ENCODE results near the gene STH.
"Not testable (repeated sequence)": the region's sequence is repeated elsewhere in the genome, so short reads cannot be mapped to it uniquely, and the experiment has no call there.

Gene STH

DNA sequence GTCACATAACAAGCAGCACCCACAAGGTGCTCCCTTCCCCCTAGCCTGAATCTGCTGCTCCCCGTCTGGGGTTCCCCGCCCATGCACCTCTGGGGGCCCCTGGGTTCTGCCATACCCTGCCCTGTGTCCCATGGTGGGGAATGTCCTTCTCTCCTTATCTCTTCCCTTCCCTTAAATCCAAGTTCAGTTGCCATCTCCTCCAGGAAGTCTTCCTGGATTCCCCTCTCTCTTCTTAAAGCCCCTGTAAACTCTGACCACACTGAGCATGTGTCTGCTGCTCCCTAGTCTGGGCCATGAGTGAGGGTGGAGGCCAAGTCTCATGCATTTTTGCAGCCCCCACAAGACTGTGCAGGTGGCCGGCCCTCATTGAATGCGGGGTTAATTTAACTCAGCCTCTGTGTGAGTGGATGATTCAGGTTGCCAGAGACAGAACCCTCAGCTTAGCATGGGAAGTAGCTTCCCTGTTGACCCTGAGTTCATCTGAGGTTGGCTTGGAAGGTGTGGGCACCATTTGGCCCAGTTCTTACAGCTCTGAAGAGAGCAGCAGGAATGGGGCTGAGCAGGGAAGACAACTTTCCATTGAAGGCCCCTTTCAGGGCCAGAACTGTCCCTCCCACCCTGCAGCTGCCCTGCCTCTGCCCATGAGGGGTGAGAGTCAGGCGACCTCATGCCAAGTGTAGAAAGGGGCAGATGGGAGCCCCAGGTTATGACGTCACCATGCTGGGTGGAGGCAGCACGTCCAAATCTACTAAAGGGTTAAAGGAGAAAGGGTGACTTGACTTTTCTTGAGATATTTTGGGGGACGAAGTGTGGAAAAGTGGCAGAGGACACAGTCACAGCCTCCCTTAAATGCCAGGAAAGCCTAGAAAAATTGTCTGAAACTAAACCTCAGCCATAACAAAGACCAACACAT, at the start of gene STH:
TSS of gene STH (plus strand) at position 264 of the 913 bp plus-strand sequence. CDS start at position 294, 30 bp downstream.
- DNase-seq = no peak

DNA sequence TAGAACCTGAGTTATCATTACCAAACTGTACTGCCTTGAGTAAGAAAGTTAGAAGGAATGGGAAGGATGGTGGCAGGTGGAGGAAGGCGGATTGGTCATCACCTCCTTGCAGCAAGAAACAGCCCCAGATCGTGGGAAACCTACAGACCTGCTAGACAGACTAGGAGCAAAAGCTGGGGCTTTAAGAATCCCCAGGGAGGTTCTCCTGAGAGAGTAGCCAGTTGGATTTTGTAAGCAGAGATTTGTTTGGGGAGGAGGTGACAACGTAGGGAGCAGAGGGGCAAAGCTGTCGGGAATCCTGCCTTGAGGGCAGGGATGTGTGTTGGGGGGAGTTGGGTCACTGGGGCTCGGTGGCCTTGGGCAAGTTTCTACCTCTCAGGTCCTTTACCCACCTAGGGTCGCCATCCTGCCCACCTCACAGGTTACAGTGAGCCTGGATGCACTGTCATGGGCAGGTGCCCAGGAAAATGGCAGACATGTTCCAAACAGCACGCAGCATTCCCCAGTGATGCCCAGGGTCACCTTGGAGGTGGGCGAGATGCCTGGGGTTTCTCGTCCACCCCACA, 49.2 kb upstream of the STH start:
- no peak for DNase-seq

DNA sequence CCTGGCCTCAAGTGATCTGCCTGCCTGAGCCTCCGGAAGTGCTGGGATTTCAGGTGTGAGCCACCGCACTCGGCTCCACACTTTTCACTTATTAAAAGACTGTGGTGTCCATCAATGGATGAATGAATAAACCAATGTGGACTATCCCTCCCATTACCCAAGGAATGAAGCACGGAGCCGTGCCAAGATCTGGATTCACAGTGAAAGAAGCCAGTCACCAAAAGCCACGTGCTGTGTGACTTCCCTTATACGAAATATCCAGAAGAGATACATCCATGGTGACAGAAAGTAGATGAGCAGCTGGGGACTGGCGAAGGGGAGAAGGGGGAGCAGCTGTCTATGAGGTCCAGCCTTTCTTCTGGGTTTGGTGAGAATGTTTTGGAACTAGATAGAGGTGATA, 48.2 kb upstream of the STH start:
- no peak for DNase-seq

DNA sequence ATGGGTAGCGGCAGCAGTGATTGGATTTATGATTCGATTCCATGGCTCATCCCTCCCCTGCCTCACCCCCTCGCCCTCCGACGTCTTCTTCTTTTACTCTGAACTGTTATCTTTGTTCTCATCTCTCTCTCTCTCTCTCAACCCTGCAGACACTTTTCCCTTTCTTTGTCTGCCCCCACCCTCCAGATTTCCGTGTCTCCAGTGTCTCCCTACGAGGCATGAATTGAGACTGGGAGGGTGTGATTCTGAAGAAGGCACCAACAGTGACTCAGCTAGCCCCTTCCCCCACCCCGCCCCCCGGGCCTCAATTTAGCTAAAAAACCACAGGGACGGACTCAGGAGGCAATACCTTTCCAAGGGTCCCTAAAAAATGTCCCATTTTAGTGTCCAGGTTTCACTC, 47.6 kb upstream of the STH start:
- no peak for DNase-seq

GRCh38 chr17:45951941-45952340, 47.1 kb upstream of the STH start:
- DNase-seq = no peak

GRCh38 chr17:45952814-45953320, 46.2 kb upstream of the STH start:
- DNase-seq = no peak

DNA sequence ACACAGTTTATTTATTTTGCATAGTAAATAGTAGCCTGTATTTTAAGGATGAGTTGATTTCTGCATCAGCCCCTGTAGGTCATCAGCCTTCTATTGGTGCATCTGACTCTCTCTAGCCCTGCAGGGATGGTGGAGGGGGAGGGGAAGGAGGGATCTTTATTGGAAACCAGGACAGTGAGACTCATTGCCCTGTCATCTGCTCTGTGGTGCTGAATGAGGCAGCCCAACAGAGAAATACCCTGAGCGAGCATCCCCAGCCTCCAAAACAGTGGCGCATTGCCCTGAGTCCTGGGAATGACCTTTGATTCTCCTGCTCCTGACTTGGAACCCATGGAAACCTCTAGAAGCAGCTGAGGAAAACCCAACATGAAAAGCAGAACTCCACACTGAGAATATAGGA, 45.5 kb upstream of the STH start:
- no peak for DNase-seq

DNA sequence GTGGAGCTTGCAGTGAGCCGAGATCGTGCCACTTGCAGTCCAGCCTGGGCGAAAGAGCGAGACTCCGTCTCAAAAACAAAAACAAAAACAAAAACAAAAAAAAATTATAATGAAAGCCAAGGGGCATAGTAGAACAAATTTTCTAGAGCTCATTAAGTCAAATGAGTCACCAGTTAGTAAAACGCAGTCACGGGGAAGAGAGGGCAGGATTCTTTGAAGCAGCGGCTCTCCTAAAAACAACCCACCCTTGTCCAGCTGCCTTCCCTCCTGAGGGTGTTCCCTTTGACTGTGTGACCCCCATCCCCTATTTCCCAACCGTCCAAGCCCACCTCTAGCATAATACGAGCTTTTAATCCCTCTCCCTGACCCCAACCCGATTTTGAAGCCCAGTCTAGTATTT, 44.1 kb upstream of the STH start:
- no peak for DNase-seq

GRCh38 chr17:45955326-45955725, 43.7 kb upstream of the STH start:
- no peak for DNase-seq

GRCh38 chr17:45956090-45956489, 43.0 kb upstream of the STH start:
- DNase-seq = no peak

DNA sequence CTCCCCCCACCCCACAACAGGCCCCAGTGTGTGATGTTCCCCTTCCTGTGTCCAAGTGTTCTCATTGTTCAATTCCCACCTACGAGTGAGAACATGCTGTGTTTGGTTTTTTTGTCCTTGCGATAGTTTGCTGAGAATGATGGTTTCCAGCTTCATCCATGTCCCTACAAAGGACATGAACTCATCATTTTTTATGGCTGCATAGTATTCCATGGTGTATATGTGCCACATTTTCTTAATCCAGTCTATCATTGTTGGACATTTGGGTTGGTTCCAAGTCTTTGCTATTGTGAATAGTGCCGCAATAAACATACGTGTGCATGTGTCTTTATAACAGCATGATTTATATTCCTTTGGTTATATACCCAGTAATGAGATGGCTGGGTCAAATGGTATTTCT, 42.3 kb upstream of the STH start:
- not testable (repeated sequence) for DNase-seq

- no peak for DNase-seq
Measured at GRCh38 chr17:45958307-45958706, 40.7 kb upstream of the STH start.

DNA sequence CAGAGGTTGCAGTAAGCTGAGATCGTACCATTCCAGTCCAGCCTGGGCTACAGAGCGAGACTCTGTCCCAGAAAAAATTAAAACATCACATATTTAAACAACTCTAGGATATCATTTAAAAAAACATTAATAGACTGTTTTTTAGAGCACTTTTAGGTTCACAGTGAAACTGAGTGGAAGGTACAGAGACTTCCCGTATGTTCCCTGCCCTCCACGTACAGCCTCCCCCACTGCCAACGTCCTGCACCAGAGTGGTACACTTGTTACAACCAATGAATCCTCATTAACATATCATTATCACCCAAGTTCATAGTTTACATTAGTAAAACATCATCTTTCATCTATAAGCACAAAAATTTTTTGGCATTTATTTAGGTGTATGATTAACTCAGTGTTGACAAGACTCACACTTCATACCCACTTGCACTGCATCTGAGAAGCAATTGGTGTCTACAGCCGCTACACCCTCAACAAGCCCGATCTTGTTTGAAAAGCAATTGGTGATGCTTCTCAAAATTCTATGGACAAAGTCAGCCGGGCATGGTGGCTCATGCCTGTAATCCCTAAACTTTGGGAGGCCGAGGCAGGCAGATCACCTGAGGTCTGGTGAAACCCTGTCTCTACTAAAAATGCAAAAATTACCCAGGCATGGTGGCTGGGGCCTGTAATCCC, 39.9 kb upstream of the STH start:
- no peak for DNase-seq

GRCh38 chr17:45960311-45960710, 38.7 kb upstream of the STH start:
- DNase-seq = no peak

DNA sequence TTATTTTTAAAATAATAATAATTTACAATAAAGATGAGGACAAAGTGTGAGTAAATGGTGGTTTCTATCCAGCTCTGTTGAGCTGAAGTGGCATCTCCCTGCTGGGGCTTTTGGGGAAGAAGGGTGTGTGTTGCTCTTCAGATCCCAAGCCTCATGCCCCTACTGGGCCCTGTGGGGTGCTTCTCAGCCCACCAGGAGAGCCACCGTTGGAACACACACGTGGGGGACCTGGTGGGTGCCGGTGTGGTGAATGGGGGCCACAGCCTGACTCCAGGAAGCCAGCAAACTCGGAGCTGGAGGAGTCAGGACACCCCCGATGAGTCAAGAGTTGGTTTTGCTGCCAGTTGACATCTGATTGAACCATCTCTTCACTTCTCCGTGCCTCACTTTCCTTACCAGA, 37.8 kb upstream of the STH start:
- DNase-seq = no peak

- DNase-seq = no peak
Measured at GRCh38 chr17:45962221-45962972, 36.7 kb upstream of the STH start.

DNA sequence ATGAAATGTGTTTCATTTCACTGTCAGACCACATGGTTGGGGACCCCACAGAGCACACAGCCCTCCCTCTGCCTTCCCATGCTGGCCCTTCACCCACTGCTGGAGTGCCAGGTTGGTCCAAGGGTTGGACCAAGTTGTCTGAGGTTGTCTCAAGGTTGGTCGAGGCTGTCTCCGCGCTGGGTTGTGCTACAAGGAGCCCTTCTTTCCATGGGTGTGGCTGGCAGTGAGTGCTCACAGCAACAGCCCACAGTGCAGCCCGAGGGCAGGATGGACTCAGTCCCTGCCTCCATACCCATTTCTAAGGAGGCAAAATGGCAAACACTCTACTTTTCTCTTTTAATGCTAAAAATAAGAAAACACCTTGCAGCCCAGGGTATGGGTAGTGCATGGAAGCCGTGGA, 35.8 kb upstream of the STH start:
- DNase-seq = no peak

DNA sequence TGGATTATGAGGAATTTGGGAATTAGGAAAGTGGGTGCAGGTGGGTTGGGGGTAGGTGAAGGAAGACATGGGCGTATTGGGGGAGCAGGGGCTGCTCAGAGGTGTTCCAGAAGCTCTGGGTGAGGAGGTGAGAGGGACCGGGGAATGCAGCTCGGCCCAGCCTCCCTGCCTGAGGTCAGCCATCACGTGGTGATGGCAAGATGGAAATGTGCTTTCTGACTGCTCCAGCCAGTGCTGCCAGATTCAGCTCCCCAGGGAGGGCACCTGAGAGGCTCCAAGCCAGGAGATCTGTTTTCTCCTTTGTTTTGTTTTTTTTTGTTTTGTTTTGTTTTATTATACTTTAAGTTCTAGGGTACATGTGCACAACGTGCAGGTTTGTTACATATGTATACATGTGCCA, 35.2 kb upstream of the STH start:
- DNase-seq = no peak

GRCh38 chr17:45964634-45965033, 34.4 kb upstream of the STH start:
- DNase-seq = no peak

GRCh38 chr17:45965812-45966211, 33.2 kb upstream of the STH start:
- DNase-seq = no peak

- DNase-seq = no peak
Measured at GRCh38 chr17:45966606-45967280, 32.3 kb upstream of the STH start.

DNA sequence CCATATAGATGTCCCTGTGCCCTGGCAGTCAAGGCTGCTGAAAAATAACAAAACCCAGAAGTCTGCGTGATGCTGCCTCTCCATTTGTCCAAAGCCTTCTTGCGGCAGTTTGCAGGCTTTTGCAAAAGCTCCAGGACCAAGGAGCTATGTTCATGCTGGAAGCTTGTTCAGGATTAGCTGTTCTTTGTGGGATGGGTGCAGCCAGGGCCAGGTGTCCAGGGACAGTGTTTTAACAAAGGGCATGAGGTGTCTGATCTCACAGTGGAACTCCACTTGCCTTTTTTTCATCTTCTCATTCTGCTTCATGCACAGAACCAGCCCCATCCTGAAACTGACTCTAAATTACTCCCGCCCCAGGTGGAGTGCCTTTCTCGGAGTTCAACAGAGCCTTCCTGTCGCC, 31.7 kb upstream of the STH start:
- no peak for DNase-seq

GRCh38 chr17:45968732-45969131, 30.3 kb upstream of the STH start:
- DNase-seq = no peak

All from NCI-H2227 treated with DMSO at 0.1 percent for 48 hours (cell line).